G401.6 (cell line): ENCODE measurements around the gene HEPN1.

Source experiments
- FAIRE-seq: peaks from 2 replicates; lab custom pipeline; 2012; peaks lifted over from hg19 to GRCh38; lab: Jason Lieb, UNC

Gene HEPN1

GRCh38 chr11:124918950-124919349, at the start of gene HEPN1:
Gene HEPN1 (plus strand): TSS chr11:124919250.
- FAIRE-seq = no peak

- no peak for FAIRE-seq
These were observed 49.7 kb upstream of the HEPN1 start for GRCh38 chr11:124869331-124869730.

- FAIRE-seq = no peak
These were observed 49.1 kb upstream of the HEPN1 start for GRCh38 chr11:124869856-124870387.

GRCh38 chr11:124870430-124870829, 48.6 kb upstream of the HEPN1 start:
- no peak for FAIRE-seq

GRCh38 chr11:124872280-124872679, 46.8 kb upstream of the HEPN1 start:
- FAIRE-seq = no peak

GRCh38 chr11:124872741-124873140, 46.3 kb upstream of the HEPN1 start:
- FAIRE-seq = no peak

- no peak for FAIRE-seq
These were observed 45.1 kb upstream of the HEPN1 start for GRCh38 chr11:124873951-124874350.

GRCh38 chr11:124874571-124875255, 44.3 kb upstream of the HEPN1 start:
- FAIRE-seq = no peak

- no peak for FAIRE-seq
These were observed 43.6 kb upstream of the HEPN1 start for GRCh38 chr11:124875401-124875800.

- FAIRE-seq = peak; percentile 97
These were observed 42.9 kb upstream of the HEPN1 start for GRCh38 chr11:124875943-124876817.

GRCh38 chr11:124876818-124877630, 42.0 kb upstream of the HEPN1 start:
- no peak for FAIRE-seq

GRCh38 chr11:124877631-124877909, 41.5 kb upstream of the HEPN1 start:
- no peak for FAIRE-seq

- FAIRE-seq = no peak
These were observed 40.9 kb upstream of the HEPN1 start for GRCh38 chr11:124877910-124878758.

- FAIRE-seq = no peak
These were observed 40.1 kb upstream of the HEPN1 start for GRCh38 chr11:124878759-124879492.

GRCh38 chr11:124879493-124880289, 39.4 kb upstream of the HEPN1 start:
- FAIRE-seq = no peak

- no peak for FAIRE-seq
These were observed 38.8 kb upstream of the HEPN1 start for GRCh38 chr11:124880290-124880611.

GRCh38 chr11:124880958-124881357, 38.1 kb upstream of the HEPN1 start:
- no peak for FAIRE-seq

- FAIRE-seq = no peak
These were observed 36.5 kb upstream of the HEPN1 start for GRCh38 chr11:124882339-124883071.

- no peak for FAIRE-seq
These were observed 34.7 kb upstream of the HEPN1 start for GRCh38 chr11:124884340-124884739.
